ENCODE results near the gene TESK2.

- no peak for TF ChIP-seq POLR2AphosphoS5 (IDR thresholded peaks at IDR 0.05)
- TF ChIP-seq TAF1 (IDR thresholded peaks at IDR 0.05; ENCODE audit: low read depth): no peak
- TF ChIP-seq CTCF (IDR thresholded peaks at IDR 0.05; ENCODE audit: poor library complexity, severe bottlenecking): no peak
These were observed 142.9 kb downstream of the TESK2 start for GRCh38 chr1:45348020-45348419.

Data from neural cell (in vitro differentiated cells).